ENCODE data around the gene AMMECR1.

Gene AMMECR1

DNA sequence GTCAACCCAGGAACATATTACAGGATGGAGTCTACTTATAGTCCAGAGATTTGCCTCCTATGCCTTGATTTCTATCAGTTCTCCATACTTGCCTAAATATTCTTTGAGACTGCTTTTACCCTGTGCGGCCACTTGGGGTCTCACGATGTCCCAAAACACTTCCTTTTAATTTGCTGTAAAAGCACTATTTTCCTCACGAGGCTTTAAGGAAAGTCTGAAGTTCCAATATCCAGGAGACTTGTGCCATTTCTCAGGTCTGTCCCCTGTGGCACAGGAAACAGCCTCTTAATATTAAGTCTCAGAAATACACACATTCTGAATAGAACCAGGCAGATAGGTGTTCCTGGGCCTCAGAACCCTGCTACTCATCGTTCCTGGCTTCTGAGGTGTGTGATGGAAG, 172.0 kb downstream of the AMMECR1 start:
- Mint-ChIP-seq H3K9me3 (no peaks in the 10 kb centered on the region), H3K4me1 (ENCODE audit: low read depth) (no peaks in the 10 kb centered on the region), H3K27ac (no peak overlapping the region), H3K4me3 (no peak overlapping the region), H3K27me3 (ENCODE audit: low read depth) (no peaks in the 10 kb centered on the region), H3K36me3 (ENCODE audit: low read depth) (peaks cover 7% of the 10 kb centered on the region)

DNA sequence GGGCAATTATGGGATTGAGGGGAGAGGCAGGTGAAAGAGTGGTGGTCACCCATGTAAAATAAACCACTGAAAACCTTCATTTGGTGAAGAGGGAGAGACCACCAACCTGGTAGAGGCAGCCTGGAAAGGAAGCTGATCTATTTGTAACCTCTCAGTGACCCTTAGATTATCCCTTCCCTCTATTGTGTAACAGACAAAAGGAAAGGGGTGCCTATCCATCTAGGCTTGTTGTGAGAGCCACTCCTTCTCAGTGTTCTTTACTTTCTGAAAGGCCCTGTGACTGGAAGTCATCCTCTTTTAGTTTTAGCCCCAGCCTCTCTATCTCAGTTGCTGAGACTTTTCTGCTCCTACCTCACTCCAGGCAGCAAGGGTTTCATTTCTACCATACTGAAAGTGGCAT, 172.6 kb downstream of the AMMECR1 start:
- H3K4me3 Mint-ChIP-seq = no peak overlapping the region
- peaks cover 7% of the 10 kb centered on the region for H3K36me3 Mint-ChIP-seq (ENCODE audit: low read depth)
- no peaks in the 10 kb centered on the region for H3K9me3 Mint-ChIP-seq
- no peak overlapping the region for H3K27ac Mint-ChIP-seq
- no peaks in the 10 kb centered on the region for H3K4me1 Mint-ChIP-seq (ENCODE audit: low read depth)
- no peaks in the 10 kb centered on the region for H3K27me3 Mint-ChIP-seq (ENCODE audit: low read depth)

Data from T-helper 1 cell treated with Interleukin-12 subunit alpha and Interleukin-12 subunit beta and Interleukin-4 antibody, amounts not matched to agents 30 μg/mL and 1 μg/mL, for 36 hours (primary cell).